WTC11 (cell line): ENCODE results near the gene SORL1. TPM values are rescaled to one million over a fixed set of nuclear protein-coding genes. Genes with fewer than 3 reads are reported as not detected.

Source experiments
- ATAC-seq: fragments of 200-7000 bp; cut with Tn5 transposase; 2 replicates; pipeline ENCODE4 v1.10.0; 2021; ENCODE audit warnings: mild to moderate bottlenecking, moderate library complexity
- CTCF ChIA-PET: fragments of 300-600 bp; sonication (Branson Sonifier 250); formaldehyde crosslinking; loops from one replicate; lab custom pipeline; 2021; ENCODE audit warnings: antibody characterized with exemption; lab: Charles Lee
- POLR2A ChIA-PET: fragments of 350-600 bp; sonication (Branson Sonifier 250); formaldehyde crosslinking; loops from one replicate; lab custom pipeline; 2021; ENCODE audit warnings: antibody characterized with exemption; lab: Charles Lee
- DNase-seq: peaks from one replicate; pipeline ENCODE4 v3.0.0; 2021; ENCODE audit warnings: low spot score
- H3K27ac Mint-ChIP-seq: 2 replicates; pipeline ENCODE4 v1.8.0; 2021; ENCODE audit warnings: mixed read lengths
- H3K27me3 Mint-ChIP-seq: 2 replicates; pipeline ENCODE4 v1.8.0; 2021; ENCODE audit warnings: low read depth, mild to moderate bottlenecking, moderate library complexity, mixed read lengths
- H3K36me3 Mint-ChIP-seq: 2 replicates; pipeline ENCODE4 v1.8.0; 2021; ENCODE audit warnings: mixed read lengths
- H3K4me1 Mint-ChIP-seq: 2 replicates; pipeline ENCODE4 v1.8.0; 2022; ENCODE audit warnings: mixed read lengths
- H3K4me3 Mint-ChIP-seq: 2 replicates; pipeline ENCODE4 v1.8.0; 2021; ENCODE audit warnings: mild to moderate bottlenecking, moderate library complexity, mixed read lengths
- H3K9me3 Mint-ChIP-seq: 2 replicates; pipeline ENCODE4 v1.8.0; 2021; ENCODE audit warnings: mixed read lengths
- AFF4 ChIP-seq: sonication (generic); formaldehyde crosslinking; IDR thresholded peaks from 2 replicates; pipeline ENCODE4 v1.8.1; 2023; ENCODE audit warnings: mild to moderate bottlenecking, missing genetic modification reagents, borderline replicate concordance
- E2F1 ChIP-seq: sonication (generic); formaldehyde crosslinking; IDR thresholded peaks from 2 replicates; pipeline ENCODE4 v1.8.0; 2022; ENCODE audit warnings: mild to moderate bottlenecking, missing genetic modification reagents
- FOXJ3 ChIP-seq: sonication (generic); formaldehyde crosslinking; IDR thresholded peaks from 2 replicates; pipeline ENCODE4 v1.9.0; 2021; ENCODE audit warnings: missing genetic modification reagents, mild to moderate bottlenecking, borderline replicate concordance
- FOXK1 ChIP-seq: sonication (generic); formaldehyde crosslinking; IDR thresholded peaks from 2 replicates; pipeline ENCODE4 v1.8.0; 2022; ENCODE audit warnings: mild to moderate bottlenecking, moderate library complexity, missing genetic modification reagents
- FOXP1 ChIP-seq: sonication (generic); formaldehyde crosslinking; IDR thresholded peaks from 2 replicates; pipeline ENCODE4 v1.8.0; 2022; ENCODE audit warnings: missing genetic modification reagents, mild to moderate bottlenecking, moderate library complexity, borderline replicate concordance
- FOXP4 ChIP-seq: sonication (generic); formaldehyde crosslinking; IDR thresholded peaks from 2 replicates; pipeline ENCODE4 v1.8.0; 2022; ENCODE audit warnings: mild to moderate bottlenecking, missing genetic modification reagents
- JUN ChIP-seq: sonication (generic); formaldehyde crosslinking; IDR thresholded peaks from 2 replicates; pipeline ENCODE4 v1.8.0; 2023; ENCODE audit warnings: mild to moderate bottlenecking, missing genetic modification reagents
- KAT7 ChIP-seq: sonication (generic); formaldehyde crosslinking; IDR thresholded peaks from 2 replicates; pipeline ENCODE4 v1.8.1; 2023; ENCODE audit warnings: missing genetic modification reagents, mild to moderate bottlenecking, borderline replicate concordance
- NFYB ChIP-seq: sonication (generic); formaldehyde crosslinking; conservative IDR thresholded peaks from 2 replicates; pipeline ENCODE4 v1.8.0; 2022; ENCODE audit warnings: low read depth, missing genetic modification reagents
- NR1H2 ChIP-seq: sonication (generic); formaldehyde crosslinking; IDR thresholded peaks from 2 replicates; pipeline ENCODE4 v1.9.0; 2021; ENCODE audit warnings: mild to moderate bottlenecking, moderate library complexity, missing genetic modification reagents
- NR3C1 ChIP-seq: sonication (generic); formaldehyde crosslinking; conservative IDR thresholded peaks from 2 replicates; pipeline ENCODE4 v1.8.1; 2023; ENCODE audit warnings: low read depth, mild to moderate bottlenecking, missing genetic modification reagents
- PRDM15 ChIP-seq: sonication (generic); formaldehyde crosslinking; IDR thresholded peaks from 2 replicates; pipeline ENCODE4 v1.8.0; 2022; ENCODE audit warnings: missing genetic modification reagents
- SP1 ChIP-seq: sonication (generic); formaldehyde crosslinking; conservative IDR thresholded peaks from 2 replicates; pipeline ENCODE4 v1.8.1; 2022; ENCODE audit warnings: missing genetic modification reagents
- STAT6 ChIP-seq: sonication (generic); formaldehyde crosslinking; conservative IDR thresholded peaks from 2 replicates; pipeline ENCODE4 v1.8.1; 2023; ENCODE audit warnings: mild to moderate bottlenecking, low read depth, missing genetic modification reagents, moderate library complexity
- USF1 ChIP-seq: sonication (generic); formaldehyde crosslinking; IDR thresholded peaks from 2 replicates; pipeline ENCODE4 v1.8.0; 2022; ENCODE audit warnings: mild to moderate bottlenecking, missing genetic modification reagents
- ZNF232 ChIP-seq: sonication (generic); formaldehyde crosslinking; IDR thresholded peaks from 2 replicates; pipeline ENCODE4 v1.8.0; 2022; ENCODE audit warnings: mild to moderate bottlenecking, missing genetic modification reagents
- ZNF317 ChIP-seq: sonication (generic); formaldehyde crosslinking; IDR thresholded peaks from 2 replicates; pipeline ENCODE4 v1.8.1; 2023; ENCODE audit warnings: low read depth, mild to moderate bottlenecking, moderate library complexity, missing genetic modification reagents, borderline replicate concordance
- ZSCAN18 ChIP-seq: fragments of 250-450 bp; sonication (Bioruptor Pico); IDR thresholded peaks from 2 replicates; pipeline ENCODE4 v2.1.2; 2022; ENCODE audit warnings: mild to moderate bottlenecking, moderate library complexity
- total RNA-seq: library from RNA; stranded (reverse); gene quantifications from 3 replicates; pipeline ENCODE4 v1.2.3, GENCODE V29; 2021

SORL1 gene
- total RNA-seq, 1 experiment from 2014 or later = 87.1 TPM

- TF ChIP-seq FOXP4 (CRISPR knock-in tag) = no peak
- TF ChIP-seq FOXP1 (CRISPR knock-in tag) = no peak
- TF ChIP-seq AFF4 (CRISPR knock-in tag) = no peak
- no peak for TF ChIP-seq STAT6 (CRISPR knock-in tag)
- no peak for TF ChIP-seq ZSCAN18 (CRISPR knock-in tag)
- no peak for TF ChIP-seq FOXJ3 (CRISPR knock-in tag)
- TF ChIP-seq ZNF317 (CRISPR knock-in tag) = no peak
- TF ChIP-seq NR1H2 (CRISPR knock-in tag) = no peak
Measured at GRCh38 chr11:121476379-121477032, 24.4 kb downstream of the SORL1 start (continued).

- DNase-seq (no peak), ATAC-seq (no peak)
- peak overlapping the region; percentile 54 for H3K4me3 Mint-ChIP-seq
- H3K27me3 Mint-ChIP-seq = no peaks in the 10 kb centered on the region
- no peaks in the 10 kb centered on the region for H3K9me3 Mint-ChIP-seq
- H3K36me3 Mint-ChIP-seq = peaks cover 4% of the 10 kb centered on the region; the same call in 1 of the 2 replicates
- ChIA-PET POLR2A (no interaction called here), CTCF (interaction anchor here (1.8 kb wide), 1 partner anchor 32 kb away, joined by 5 read pairs; no protein-coding TSS in a partner anchor)
- peak overlapping the region; percentile 94 for H3K27ac Mint-ChIP-seq
- H3K4me1 Mint-ChIP-seq = peaks cover 80% of the 10 kb centered on the region
- TF ChIP-seq JUN (CRISPR knock-in tag) (no peak), NFYB (CRISPR knock-in tag) (no peak), E2F1 (CRISPR knock-in tag) (no peak), KAT7 (CRISPR knock-in tag) (no peak), USF1 (CRISPR knock-in tag) (no peak), FOXP1 (CRISPR knock-in tag) (no peak), PRDM15 (CRISPR knock-in tag) (0 out of 2 replicates have a peak, but pooled peaks have one; percentile 28), FOXK1 (0 out of 2 replicates have a peak, but pooled peaks have one; percentile 19), SP1 (CRISPR knock-in tag) (no peak), NR3C1 (CRISPR knock-in tag) (no peak), ZNF232 (no peak)
Measured at GRCh38 chr11:121478226-121478894, 26.2 kb downstream of the SORL1 start.
